Measurements from ENCODE around the gene NR3C2. TPM values are rescaled to one million over a fixed set of nuclear protein-coding genes. Genes with fewer than 3 reads are reported as not detected.

The NR3C2 gene
- 0.01 to 0.13 TPM in 2 of 5 replicates, not detected in the others for total RNA-seq (2022; extraction: Qiagen RNA extraction; ENCODE audit: low read depth)

GRCh38 chr4:148441986-148442831 lies at the start of gene NR3C2:
Gene NR3C2, minus strand, starts transcription at chr4:148442414.

